Natural killer cell (primary cell): ENCODE results near the gene VAC14. TPM values are rescaled to one million over a fixed set of nuclear protein-coding genes. Genes with fewer than 3 reads are reported as not detected.

Experiments used
- ATAC-seq, 3 donors: fragments of 150-1000 bp in 2 of 3; fragments of 200-7000 bp in 1 of 3; cut with Tn5 transposase; 1 replicate in 1 of 3; 2 replicates in 2 of 3; pipeline ENCODE4 v1.10.0; 2021; ENCODE audit warnings: mild to moderate bottlenecking in 2 of 3, moderate library complexity in 2 of 3
- DNase-seq, 2 donors: peaks; one replicate each; pipeline versions ENCODE4 v3.0.0 to v3.0.0-alpha.2; 2013 to 2021; ENCODE audit warnings: mixed read lengths in 1 of 2
- H3K27ac ChIP-seq: one replicate; pipeline ENCODE4 v1.5.1; 2013; ENCODE audit warnings: mild to moderate bottlenecking, low read length
- H3K27me3 ChIP-seq: one replicate; pipeline ENCODE4 v1.6.1; 2013; ENCODE audit warnings: low read length; ENCODE audit not compliant: control insufficient read depth, insufficient read depth
- H3K36me3 ChIP-seq: one replicate; pipeline ENCODE4 v1.6.1; 2013; ENCODE audit warnings: low read length; ENCODE audit not compliant: control insufficient read depth, insufficient read depth
- H3K4me1 ChIP-seq: one replicate; pipeline ENCODE4 v1.6.1; 2013; ENCODE audit warnings: low read length; ENCODE audit not compliant: control insufficient read depth, insufficient read depth
- H3K4me3 ChIP-seq: one replicate; pipeline ENCODE4 v1.5.1; 2013; ENCODE audit warnings: low read length
- H3K9me3 ChIP-seq: one replicate; pipeline ENCODE4 v1.6.1; 2013; ENCODE audit warnings: low read length; ENCODE audit not compliant: control insufficient read depth, insufficient read depth
- H3K27ac Mint-ChIP-seq, 2 donors: one replicate each; pipeline ENCODE4 v1.8.0; 2022; ENCODE audit warnings: mild to moderate bottlenecking in 2 of 2, mixed read lengths in 2 of 2, moderate library complexity in 1 of 2
- H3K27me3 Mint-ChIP-seq, 2 donors: one replicate each; pipeline ENCODE4 v1.8.0; 2022; ENCODE audit warnings: low read depth in 2 of 2, mixed read lengths in 2 of 2
- H3K36me3 Mint-ChIP-seq: one replicate; pipeline ENCODE4 v1.8.0; 2022; ENCODE audit warnings: mixed read lengths
- H3K4me1 Mint-ChIP-seq, 2 donors: one replicate each; pipeline ENCODE4 v1.8.0; 2022; ENCODE audit warnings: mixed read lengths in 2 of 2
- H3K4me3 Mint-ChIP-seq: one replicate; pipeline ENCODE4 v1.8.0; 2022; ENCODE audit warnings: mild to moderate bottlenecking, moderate library complexity, mixed read lengths
- H3K9me3 Mint-ChIP-seq, 2 donors: one replicate each; pipeline ENCODE4 v1.8.0; 2022; ENCODE audit warnings: mixed read lengths in 2 of 2
- WGBS: methylation state at CpG from one replicate; pipeline ENCODE4 v1.1.7; 2013; ENCODE audit warnings: missing lambda C conversion rate; ENCODE audit not compliant: insufficient coverage; 5-methylcytosine and 5-hydroxymethylcytosine counted together
- intact Hi-C: fragments of 100-400 bp; cut with micrococcal nuclease; formaldehyde crosslinking; loops from one replicate; pipeline ENCODE4 v1.14.2; 2022
- total RNA-seq, 4 donors: library from RNA; stranded (reverse); fragments of 120-200 nt in 1 of 4; gene quantifications; one replicate each; pipeline versions ENCODE4 v1.2.3 to v1.2.4, GENCODE V29; 2013 to 2022
- TF ChIP-seq, protein P1 (sequence below): fragments of 200-600 bp; IDR thresholded peaks from one replicate; pipeline ENCODE4 v1.8.0; 2022; ENCODE audit warnings: antibody characterized with exemption

The VAC14 gene
- total RNA-seq, 3 donors from 2014 or later (not counting 1 experiment from before 2014, with no cell fraction given): 33.9 to 45.6 (median 43.4) TPM

DNA sequence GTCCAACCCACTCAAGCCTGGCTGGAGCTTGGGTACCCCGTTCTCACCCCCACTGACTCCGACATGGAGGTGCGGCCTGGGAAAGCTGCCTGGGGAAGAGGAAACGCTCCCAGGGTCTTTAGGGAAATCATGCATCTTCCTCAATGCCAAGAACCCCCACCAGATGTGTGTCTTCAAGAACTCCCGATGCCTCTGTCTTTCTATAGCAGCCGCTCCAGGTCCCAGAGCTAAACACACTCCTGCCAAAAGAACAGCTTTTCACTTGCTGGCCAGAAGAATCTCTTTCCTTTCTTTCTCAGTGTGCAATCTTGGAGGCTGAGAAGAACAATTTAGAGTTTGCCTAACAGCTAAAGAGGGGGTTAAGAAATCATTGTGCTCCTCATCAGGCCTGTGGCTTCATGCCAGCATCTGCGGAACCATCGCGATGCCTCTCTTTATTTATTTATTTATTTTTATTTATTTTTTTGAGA, 74.0 kb downstream of the VAC14 start:
- Histone ChIP-seq H3K4me3 (no peak overlapping the region), H3K9me3 (no peaks in the 10 kb centered on the region), H3K36me3 (peaks cover 24% of the 10 kb centered on the region), H3K27ac (no peak overlapping the region), H3K4me1 (no peaks in the 10 kb centered on the region), H3K27me3 (no peaks in the 10 kb centered on the region)
- no peak for DNase-seq
- intact Hi-C loops: no loop called here
- no peaks in the 10 kb centered on the region for H3K4me1 Mint-ChIP-seq
- TF ChIP-seq, protein P1, sequence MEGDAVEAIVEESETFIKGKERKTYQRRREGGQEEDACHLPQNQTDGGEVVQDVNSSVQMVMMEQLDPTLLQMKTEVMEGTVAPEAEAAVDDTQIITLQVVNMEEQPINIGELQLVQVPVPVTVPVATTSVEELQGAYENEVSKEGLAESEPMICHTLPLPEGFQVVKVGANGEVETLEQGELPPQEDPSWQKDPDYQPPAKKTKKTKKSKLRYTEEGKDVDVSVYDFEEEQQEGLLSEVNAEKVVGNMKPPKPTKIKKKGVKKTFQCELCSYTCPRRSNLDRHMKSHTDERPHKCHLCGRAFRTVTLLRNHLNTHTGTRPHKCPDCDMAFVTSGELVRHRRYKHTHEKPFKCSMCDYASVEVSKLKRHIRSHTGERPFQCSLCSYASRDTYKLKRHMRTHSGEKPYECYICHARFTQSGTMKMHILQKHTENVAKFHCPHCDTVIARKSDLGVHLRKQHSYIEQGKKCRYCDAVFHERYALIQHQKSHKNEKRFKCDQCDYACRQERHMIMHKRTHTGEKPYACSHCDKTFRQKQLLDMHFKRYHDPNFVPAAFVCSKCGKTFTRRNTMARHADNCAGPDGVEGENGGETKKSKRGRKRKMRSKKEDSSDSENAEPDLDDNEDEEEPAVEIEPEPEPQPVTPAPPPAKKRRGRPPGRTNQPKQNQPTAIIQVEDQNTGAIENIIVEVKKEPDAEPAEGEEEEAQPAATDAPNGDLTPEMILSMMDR: no peak
- H3K27ac Mint-ChIP-seq: no peak overlapping the region
- H3K9me3 Mint-ChIP-seq: no peaks in the 10 kb centered on the region
- H3K36me3 Mint-ChIP-seq: no peaks in the 10 kb centered on the region
- no peak overlapping the region for H3K4me3 Mint-ChIP-seq
- ATAC-seq: no peak
- 95% methylated on average over 6 of the region's 9 CpGs for WGBS
- H3K27me3 Mint-ChIP-seq: no peaks in the 10 kb centered on the region

DNA sequence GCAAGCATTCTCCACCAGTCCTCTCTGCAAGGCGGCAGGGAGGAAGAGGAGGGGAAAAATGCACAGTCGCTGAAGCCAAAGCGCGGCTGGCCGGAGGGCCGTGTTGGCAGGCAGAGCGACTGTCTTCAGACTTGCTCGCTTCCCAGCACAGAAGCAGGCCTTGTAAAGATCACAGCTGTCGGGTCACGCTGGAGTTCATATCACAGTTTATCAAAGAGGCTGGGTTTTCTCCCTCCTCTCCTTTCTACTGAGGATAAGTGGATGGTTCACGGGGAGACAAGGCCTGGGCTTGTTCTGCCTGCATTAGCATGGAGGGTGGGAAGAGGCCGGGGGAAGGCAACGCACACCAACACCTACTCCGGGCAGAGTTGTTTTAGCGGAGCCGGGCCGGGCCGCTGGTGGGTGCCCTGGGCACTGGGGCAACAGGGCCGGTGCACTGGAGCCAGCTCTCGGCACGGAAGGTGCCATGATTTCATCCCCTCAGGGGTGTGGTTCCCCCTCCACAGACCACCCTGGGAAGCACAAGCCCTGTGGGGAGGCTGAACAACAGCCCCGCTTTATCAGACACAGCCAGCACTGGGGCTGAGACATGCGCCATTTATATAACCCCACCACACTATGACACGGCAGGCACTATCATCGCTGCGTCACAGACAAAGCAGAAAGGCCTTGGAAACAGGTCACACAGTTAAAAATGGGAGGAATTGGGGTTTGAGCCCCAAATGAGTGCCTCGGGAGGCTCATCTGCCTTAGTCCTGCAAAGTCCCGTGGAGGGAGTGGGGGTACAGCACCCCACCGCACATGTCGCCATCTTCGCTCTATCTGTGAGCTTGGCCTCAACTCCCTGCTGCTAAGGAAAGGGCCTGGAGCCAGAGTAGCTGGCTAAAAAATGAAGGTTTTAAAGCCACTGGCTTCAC, 74.8 kb downstream of the VAC14 start:
- H3K36me3 Mint-ChIP-seq: no peaks in the 10 kb centered on the region
- no peaks in the 10 kb centered on the region for H3K9me3 Mint-ChIP-seq
- H3K27me3 Mint-ChIP-seq: no peaks in the 10 kb centered on the region
- ATAC-seq (no peak), DNase-seq (no peak)
- WGBS: 93% methylated on average over 31 of the region's 31 CpGs
- H3K4me3 Mint-ChIP-seq: no peak overlapping the region
- Histone ChIP-seq H3K27ac (no peak overlapping the region), H3K4me1 (no peaks in the 10 kb centered on the region), H3K27me3 (no peaks in the 10 kb centered on the region), H3K36me3 (peaks cover 20% of the 10 kb centered on the region), H3K4me3 (no peak overlapping the region), H3K9me3 (no peaks in the 10 kb centered on the region)
- H3K27ac Mint-ChIP-seq: no peak overlapping the region
- TF ChIP-seq, protein P1: no peak
- H3K4me1 Mint-ChIP-seq: no peaks in the 10 kb centered on the region
- intact Hi-C loops: no loop called here

- Mint-ChIP-seq H3K36me3 (peaks cover 3% of the 10 kb centered on the region), H3K27me3 (no peaks in the 10 kb centered on the region)
Measured at GRCh38 chr16:70725024-70725911, 75.7 kb downstream of the VAC14 start.

More at GRCh38 chr16:70725024-70725911, 75.7 kb downstream of the VAC14 start:
- H3K4me3 Mint-ChIP-seq: no peak overlapping the region
- no peak for DNase-seq
- TF ChIP-seq, protein P1: no peak
- H3K27ac ChIP-seq: no peak overlapping the region
- H3K4me1 ChIP-seq: no peaks in the 10 kb centered on the region
- H3K9me3 ChIP-seq: no peaks in the 10 kb centered on the region
- H3K36me3 ChIP-seq: peaks cover 15% of the 10 kb centered on the region
- H3K9me3 Mint-ChIP-seq: no peaks in the 10 kb centered on the region
- no peak overlapping the region for H3K27ac Mint-ChIP-seq
- intact Hi-C loops: no loop called here
- H3K4me3 ChIP-seq: no peak overlapping the region
- ATAC-seq: no peak
- 95% methylated on average over 22 of the region's 22 CpGs for WGBS
- H3K4me1 Mint-ChIP-seq: peaks cover 0 to 6% of the 10 kb centered on the region in 2 donors
- H3K27me3 ChIP-seq: no peaks in the 10 kb centered on the region
